ENCODE data around the gene CCL13.

GRCh38 chr17:34364751-34365150 lies 8.5 kb downstream of the CCL13 start:
- no peak for TF ChIP-seq ZSCAN29 (IDR thresholded peaks at IDR 0.05)
- TF ChIP-seq TCF12 (IDR thresholded peaks at IDR 0.05; ENCODE audit: low read depth, low read length): no peak
- no peak for TF ChIP-seq NFYB (IDR thresholded peaks at IDR 0.05; ENCODE audit: insufficient read depth, low read depth, low read length)
- no peak for TF ChIP-seq ZNF24 (IDR thresholded peaks at IDR 0.05)
- TF ChIP-seq EZH2 (IDR thresholded peaks at IDR 0.05; ENCODE audit: borderline replicate concordance, control insufficient read depth, low read depth, low read length): no peak
- no peak for TF ChIP-seq POLR2AphosphoS5 (IDR thresholded peaks at IDR 0.05; ENCODE audit: low read length)
- TF ChIP-seq SPI1 (IDR thresholded peaks at IDR 0.05; ENCODE audit: borderline replicate concordance, insufficient read depth, low read depth, low read length): no peak
- no peak for TF ChIP-seq ZBTB11 (CRISPR knock-in tag; IDR thresholded peaks at IDR 0.05)
- TF ChIP-seq CTCF (IDR thresholded peaks at IDR 0.05 in 2 of 3, conservative IDR thresholded peaks at IDR 0.05 in 1 of 3; ENCODE audit: control insufficient read depth in 2 of 3, extremely low read depth in 1 of 3, insufficient read depth in 1 of 3, low read depth in 3 of 3, low read length in 3 of 3): no peak
- no peak for TF ChIP-seq CEBPB (IDR thresholded peaks at IDR 0.05; ENCODE audit: borderline replicate concordance in 1 of 2, low read depth in 2 of 2, low read length in 2 of 2)

Measured in GM12878 (cell line).